Measurements from ENCODE around the gene SLC1A7. TPM values are rescaled to one million over a fixed set of nuclear protein-coding genes. Genes with fewer than 3 reads are reported as not detected.

Gene SLC1A7
- polyA plus RNA-seq, 3 donors, result 0.08 to 0.12 (median 0.08) TPM

GRCh38 chr1:53117836-53118235 is 24.6 kb downstream of the SLC1A7 start:
- DNase-seq (ENCODE audit: low read depth in 3 of 3, low spot score in 2 of 3), result no peak

- no peak for DNase-seq (ENCODE audit: low read depth in 3 of 3, low spot score in 2 of 3)
These were observed 25.4 kb downstream of the SLC1A7 start for GRCh38 chr1:53116933-53117600.

- no peak for DNase-seq (ENCODE audit: low read depth in 3 of 3, low spot score in 2 of 3)
These were observed 26.1 kb downstream of the SLC1A7 start for GRCh38 chr1:53116307-53116810.

GRCh38 chr1:53115403-53116306 is 26.8 kb downstream of the SLC1A7 start:
- DNase-seq (ENCODE audit: low read depth in 3 of 3, low spot score in 2 of 3), result no peak

- no peak for DNase-seq (ENCODE audit: low read depth in 3 of 3, low spot score in 2 of 3)
These were observed 27.6 kb downstream of the SLC1A7 start for GRCh38 chr1:53114581-53115400.

- DNase-seq (ENCODE audit: low read depth in 3 of 3, low spot score in 2 of 3), result no peak
These were observed 28.3 kb downstream of the SLC1A7 start for GRCh38 chr1:53114090-53114489.

- DNase-seq (ENCODE audit: low read depth in 3 of 3, low spot score in 2 of 3), result no peak
These were observed 29.6 kb downstream of the SLC1A7 start for GRCh38 chr1:53112861-53113260.

- DNase-seq (ENCODE audit: low read depth in 3 of 3, low spot score in 2 of 3), result no peak
These were observed 30.1 kb downstream of the SLC1A7 start for GRCh38 chr1:53112271-53112774.

GRCh38 chr1:53111693-53112092 is 30.7 kb downstream of the SLC1A7 start:
- no peak for DNase-seq (ENCODE audit: low read depth in 3 of 3, low spot score in 2 of 3)

- no peak for DNase-seq (ENCODE audit: low read depth in 3 of 3, low spot score in 2 of 3)
These were observed 31.3 kb downstream of the SLC1A7 start for GRCh38 chr1:53111073-53111556.

GRCh38 chr1:53110370-53111072 is 31.9 kb downstream of the SLC1A7 start:
- DNase-seq (ENCODE audit: low read depth in 3 of 3, low spot score in 2 of 3), result no peak

- DNase-seq (ENCODE audit: low read depth in 3 of 3, low spot score in 2 of 3), result no peak
These were observed 33.5 kb downstream of the SLC1A7 start for GRCh38 chr1:53108646-53109580.

- no peak for DNase-seq (ENCODE audit: low read depth in 3 of 3, low spot score in 2 of 3)
These were observed 34.7 kb downstream of the SLC1A7 start for GRCh38 chr1:53107570-53108322.

GRCh38 chr1:53107090-53107489 is 35.3 kb downstream of the SLC1A7 start:
- DNase-seq (ENCODE audit: low read depth in 3 of 3, low spot score in 2 of 3), result no peak

GRCh38 chr1:53104289-53104913 is 38.0 kb downstream of the SLC1A7 start:
- no peak for DNase-seq (ENCODE audit: low read depth in 3 of 3, low spot score in 2 of 3)

- DNase-seq (ENCODE audit: low read depth in 3 of 3, low spot score in 2 of 3), result no peak
These were observed 47.9 kb downstream of the SLC1A7 start for GRCh38 chr1:53094533-53094919.

- no peak for DNase-seq (ENCODE audit: low read depth in 3 of 3, low spot score in 2 of 3)
These were observed 48.5 kb downstream of the SLC1A7 start for GRCh38 chr1:53093778-53094532.

Measured in right renal cortex interstitium (tissue), 3 donors.